ENCODE measurements around the gene CENPC. TPM values are rescaled to one million over a fixed set of nuclear protein-coding genes. Genes with fewer than 3 reads are reported as not detected.

CENPC gene
- total and polyA plus RNA-seq, 2 donors (not counting 1 experiment from before 2014, with no cell fraction given) = 11.7 to 67.0 TPM

- Histone ChIP-seq H4K20me1 (ENCODE audit: control insufficient read depth, insufficient read depth, low read length, poor library complexity, severe bottlenecking) (peaks cover 6% of the 10 kb centered on the region), H3K9ac (ENCODE audit: low read length) (no peak overlapping the region), H3K4me3 (ENCODE audit: control extremely low read depth in 1 of 5, extremely low read depth in 1 of 5, insufficient read depth in 1 of 5, low read depth in 2 of 5, low read length in 4 of 5) (no peak overlapping the region), H3K36me3 (replicated peaks in 1 of 2; ENCODE audit: control extremely low read depth in 1 of 2, control insufficient read depth in 1 of 2, extremely low read depth in 1 of 2, insufficient read depth in 2 of 2, low read length in 1 of 2) (peaks cover 11 to 64% of the 10 kb centered on the region in 2 experiments), H3K4me1 (ENCODE audit: control insufficient read depth in 2 of 2, insufficient read depth in 2 of 2, low read length in 2 of 2) (peaks cover 9 to 12% of the 10 kb centered on the region in 2 donors), H3K27me3 (replicated peaks in 1 of 4; ENCODE audit: control extremely low read depth in 1 of 4, control insufficient read depth in 3 of 4, insufficient read depth in 4 of 4, low read length in 3 of 4) (no peaks in the 10 kb centered on the region), H3K27ac (ENCODE audit: low read length in 2 of 2) (no peak overlapping the region), H3K4me2 (replicated peaks; ENCODE audit: low read depth, low read length, poor library complexity, severe bottlenecking) (no peak overlapping the region), H3K9me3 (ENCODE audit: control extremely low read depth in 1 of 3, control insufficient read depth in 2 of 3, insufficient read depth in 1 of 3, low read length in 2 of 3) (no peaks in the 10 kb centered on the region), H3K79me2 (ENCODE audit: control insufficient read depth, insufficient read depth, low read length) (peaks cover 39% of the 10 kb centered on the region), H2AFZ (ENCODE audit: insufficient read depth, low read depth, low read length, poor library complexity, severe bottlenecking) (no peak overlapping the region)
- DNase-seq (no peak), ATAC-seq (ENCODE audit: low read depth) (no peak)
- H3K27ac Mint-ChIP-seq = no peak overlapping the region
- intact Hi-C loops (cut with micrococcal nuclease) = no loop called here
- POLR2A ChIA-PET = no interaction called here
- no CpG with 5 or more reads among the region's 1 CpG for WGBS (ENCODE audit: insufficient coverage)
- TF ChIP-seq EZH2 (IDR thresholded peaks at IDR 0.05; ENCODE audit: borderline replicate concordance, insufficient read depth, low read depth, low read length, poor library complexity, severe bottlenecking) (no peak), CTCF (IDR thresholded peaks at IDR 0.05) (no peak)
- peaks cover 30% of the 10 kb centered on the region for H3K4me1 Mint-ChIP-seq
- no peaks in the 10 kb centered on the region for H3K9me3 Mint-ChIP-seq (ENCODE audit: insufficient read depth)
- no peak overlapping the region for H3K4me3 Mint-ChIP-seq
- CTCF ChIA-PET = no interaction called here
- no peaks in the 10 kb centered on the region for H3K27me3 Mint-ChIP-seq
Observed at GRCh38 chr4:67539830-67540229, 5.5 kb downstream of the CENPC start.

- Mint-ChIP-seq H3K9me3 (ENCODE audit: insufficient read depth) (no peaks in the 10 kb centered on the region), H3K4me3 (no peak overlapping the region), H3K4me1 (peaks cover 2% of the 10 kb centered on the region), H3K27ac (no peak overlapping the region), H3K27me3 (no peaks in the 10 kb centered on the region)
- CTCF ChIA-PET = no interaction called here
- TF ChIP-seq CTCF (IDR thresholded peaks at IDR 0.05) (no peak), EZH2 (IDR thresholded peaks at IDR 0.05; ENCODE audit: borderline replicate concordance, insufficient read depth, low read depth, low read length, poor library complexity, severe bottlenecking) (no peak)
- Histone ChIP-seq H3K27me3 (replicated peaks in 1 of 4; ENCODE audit: control extremely low read depth in 1 of 4, control insufficient read depth in 3 of 4, insufficient read depth in 4 of 4, low read length in 3 of 4) (no peaks in the 10 kb centered on the region), H3K79me2 (ENCODE audit: control insufficient read depth, insufficient read depth, low read length) (peaks cover 54% of the 10 kb centered on the region), H3K36me3 (replicated peaks in 1 of 2; ENCODE audit: control extremely low read depth in 1 of 2, control insufficient read depth in 1 of 2, extremely low read depth in 1 of 2, insufficient read depth in 2 of 2, low read length in 1 of 2) (peaks cover 21 to 76% of the 10 kb centered on the region in 2 experiments), H3K27ac (ENCODE audit: low read length in 2 of 2) (no peak overlapping the region), H2AFZ (ENCODE audit: insufficient read depth, low read depth, low read length, poor library complexity, severe bottlenecking) (no peak overlapping the region), H3K4me2 (replicated peaks; ENCODE audit: low read depth, low read length, poor library complexity, severe bottlenecking) (no peak overlapping the region), H4K20me1 (ENCODE audit: control insufficient read depth, insufficient read depth, low read length, poor library complexity, severe bottlenecking) (peaks cover 18% of the 10 kb centered on the region), H3K4me3 (ENCODE audit: control extremely low read depth in 1 of 5, extremely low read depth in 1 of 5, insufficient read depth in 1 of 5, low read depth in 2 of 5, low read length in 4 of 5) (no peak overlapping the region), H3K9me3 (ENCODE audit: control extremely low read depth in 1 of 3, control insufficient read depth in 2 of 3, insufficient read depth in 1 of 3, low read length in 2 of 3) (peaks cover 0 to 7% (median 0%) of the 10 kb centered on the region in 3 donors), H3K9ac (ENCODE audit: low read length) (no peak overlapping the region), H3K4me1 (ENCODE audit: control insufficient read depth in 2 of 2, insufficient read depth in 2 of 2, low read length in 2 of 2) (no peaks in the 10 kb centered on the region)
- POLR2A ChIA-PET = no interaction called here
- no peak for ATAC-seq (ENCODE audit: low read depth)
- intact Hi-C loops (cut with micrococcal nuclease) = no loop called here
- WGBS (ENCODE audit: insufficient coverage) = no CpG with 5 or more reads among the region's 2 CpGs
- no peak for DNase-seq
Observed at GRCh38 chr4:67535280-67535840, 9.9 kb downstream of the CENPC start.

Data from B cell (primary cell).